GM23338 (cell line): ENCODE data around the gene MEF2A.

Experiments
- CREB1 ChIP-seq: fragments of 250-450 bp; sonication (Bioruptor Pico); IDR thresholded peaks from 2 replicates; pipeline ENCODE4 v1.5.0; 2020; ENCODE audit warnings: low read depth, mild to moderate bottlenecking, moderate library complexity
- CTCF ChIP-seq, 2 experiments: fragments of 200-600 bp in 1 of 2; sonication (generic) in 1 of 2; conservative IDR thresholded peaks; 2 replicates each; pipeline versions ENCODE4 v1.5.1 to v1.6.1; 2016 to 2017; ENCODE audit warnings: antibody characterized with exemption in 2 of 2, low read depth in 2 of 2, mild to moderate bottlenecking in 2 of 2, moderate library complexity in 1 of 2
- EZH2 ChIP-seq: fragments of 200-600 bp; sonication (generic); IDR thresholded peaks from one replicate; pipeline ENCODE4 v1.8.0; 2017; ENCODE audit warnings: antibody characterized with exemption, mild to moderate bottlenecking, low read depth; ENCODE audit not compliant: unreplicated experiment
- EZH2phosphoT487 ChIP-seq: fragments of 200-600 bp; sonication (generic); IDR thresholded peaks from one replicate; pipeline ENCODE4 v1.8.1; 2018; ENCODE audit warnings: antibody characterized with exemption; ENCODE audit not compliant: unreplicated experiment
- JUNB ChIP-seq: IDR thresholded peaks from one replicate; pipeline ENCODE4 v1.6.1; 2016; ENCODE audit warnings: antibody characterized with exemption; ENCODE audit not compliant: unreplicated experiment
- NANOG ChIP-seq: IDR thresholded peaks from 2 replicates; pipeline ENCODE4 v1.6.1; 2016; ENCODE audit warnings: antibody characterized with exemption, borderline replicate concordance
- POLR2AphosphoS5 ChIP-seq: IDR thresholded peaks from 2 replicates; pipeline ENCODE4 v1.6.1; 2016; ENCODE audit warnings: antibody characterized with exemption, low read depth
- REST ChIP-seq: IDR thresholded peaks from one replicate; pipeline ENCODE4 v1.6.1; 2018; ENCODE audit warnings: antibody characterized with exemption; ENCODE audit not compliant: unreplicated experiment
- STAT1 ChIP-seq: IDR thresholded peaks from one replicate; pipeline ENCODE4 v1.6.1; 2016; ENCODE audit warnings: antibody characterized with exemption; ENCODE audit not compliant: unreplicated experiment

GRCh38 chr15:99721104-99721778 is 155.5 kb downstream of the MEF2A start:
- TF ChIP-seq EZH2 (no peak), CTCF (conservative IDR thresholded peaks at IDR 0.05; ENCODE audit: low read depth in 2 of 2) (no peak), REST (no peak), CREB1 (CRISPR knock-in tag) (no peak), STAT1 (no peak), EZH2phosphoT487 (no peak), POLR2AphosphoS5 (no peak), JUNB (no peak), NANOG (no peak)
